C4-2B (cell line): Measurements from ENCODE around the gene GLOD4.

Experiments used
- ZFX ChIP-seq: fragments of 450-650 bp; IDR thresholded peaks from 2 replicates; pipeline ENCODE4 v1.6.1; 2017
- TF ChIP-seq, protein P1 (sequence below): fragments of 450-650 bp; conservative IDR thresholded peaks from 2 replicates; pipeline ENCODE4 v1.5.1; 2017; ENCODE audit warnings: mild to moderate bottlenecking

DNA sequence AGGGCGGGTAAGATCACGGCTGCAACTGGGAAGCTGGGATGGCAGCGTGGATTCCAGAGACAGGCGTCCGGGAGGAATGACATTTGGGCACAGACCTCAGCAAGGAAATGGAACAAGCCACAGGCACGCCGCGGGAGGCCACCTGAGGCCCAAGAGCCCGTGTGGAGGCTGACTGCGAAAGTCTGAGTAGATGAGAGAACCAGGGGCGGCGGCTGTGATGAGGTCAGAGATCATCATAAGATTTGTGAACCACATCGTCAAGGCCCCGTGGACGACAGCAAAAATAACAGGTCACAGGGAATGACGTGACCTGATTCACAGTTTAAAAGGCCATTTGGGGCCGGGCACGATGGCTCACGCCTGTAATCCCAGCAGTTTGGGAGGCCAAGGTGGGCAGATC lies 48.3 kb upstream of the GLOD4 start:
- TF ChIP-seq, protein P1, sequence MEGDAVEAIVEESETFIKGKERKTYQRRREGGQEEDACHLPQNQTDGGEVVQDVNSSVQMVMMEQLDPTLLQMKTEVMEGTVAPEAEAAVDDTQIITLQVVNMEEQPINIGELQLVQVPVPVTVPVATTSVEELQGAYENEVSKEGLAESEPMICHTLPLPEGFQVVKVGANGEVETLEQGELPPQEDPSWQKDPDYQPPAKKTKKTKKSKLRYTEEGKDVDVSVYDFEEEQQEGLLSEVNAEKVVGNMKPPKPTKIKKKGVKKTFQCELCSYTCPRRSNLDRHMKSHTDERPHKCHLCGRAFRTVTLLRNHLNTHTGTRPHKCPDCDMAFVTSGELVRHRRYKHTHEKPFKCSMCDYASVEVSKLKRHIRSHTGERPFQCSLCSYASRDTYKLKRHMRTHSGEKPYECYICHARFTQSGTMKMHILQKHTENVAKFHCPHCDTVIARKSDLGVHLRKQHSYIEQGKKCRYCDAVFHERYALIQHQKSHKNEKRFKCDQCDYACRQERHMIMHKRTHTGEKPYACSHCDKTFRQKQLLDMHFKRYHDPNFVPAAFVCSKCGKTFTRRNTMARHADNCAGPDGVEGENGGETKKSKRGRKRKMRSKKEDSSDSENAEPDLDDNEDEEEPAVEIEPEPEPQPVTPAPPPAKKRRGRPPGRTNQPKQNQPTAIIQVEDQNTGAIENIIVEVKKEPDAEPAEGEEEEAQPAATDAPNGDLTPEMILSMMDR, result no peak
- no peak for TF ChIP-seq ZFX
